ENCODE data around the gene TMED1. TPM values are rescaled to one million over a fixed set of nuclear protein-coding genes. Genes with fewer than 3 reads are reported as not detected.

The TMED1 gene
- total and polyA plus RNA-seq, 2 of the 13 experiments (the other 11 are each of a cell fraction or from before 2014, with no cell fraction given), result 48.3 to 51.8 TPM

- TF ChIP-seq ZBTB4 (CRISPR knock-in tag; IDR thresholded peaks at IDR 0.05; ENCODE audit: borderline replicate concordance) (peak; percentile 87; the same call in 1 of the 2 replicates), TBX2 (CRISPR knock-in tag; IDR thresholded peaks at IDR 0.05; ENCODE audit: borderline replicate concordance) (peak; percentile 65), REXO4 (CRISPR knock-in tag; IDR thresholded peaks at IDR 0.05; ENCODE audit: borderline replicate concordance) (peak; percentile 44; the same call in 1 of the 2 replicates), HMGXB4 (CRISPR knock-in tag; IDR thresholded peaks at IDR 0.05; ENCODE audit: borderline replicate concordance in 1 of 2, low read depth in 1 of 2) (0 out of 4 replicates have a peak, but pooled peaks of 1 of the 2 experiments have one; percentile 1), AHR (CRISPR knock-in tag; IDR thresholded peaks at IDR 0.05) (peak; percentile 81; the same call in 1 of the 2 replicates), NRL (CRISPR knock-in tag; IDR thresholded peaks at IDR 0.05; ENCODE audit: borderline replicate concordance) (no peak; the same call in none of the 2 replicates), ZBTB7B (CRISPR knock-in tag; IDR thresholded peaks at IDR 0.05) (no peak), SOX6 (IDR thresholded peaks at IDR 0.05) (no peak), SOX6 (CRISPR knock-in tag; IDR thresholded peaks at IDR 0.05) (no peak), ZNF10 (CRISPR knock-in tag; IDR thresholded peaks at IDR 0.05; ENCODE audit: borderline replicate concordance, low read depth) (no peak), NBN (conservative IDR thresholded peaks at IDR 0.05) (no peak), CSRNP1 (CRISPR knock-in tag; IDR thresholded peaks at IDR 0.05) (peak; percentile 85; the same call in 1 of the 2 replicates), ZNF747 (CRISPR knock-in tag; IDR thresholded peaks at IDR 0.05; ENCODE audit: borderline replicate concordance) (peak; percentile 31; the same call in 1 of the 2 replicates), ARNT2 (CRISPR knock-in tag; IDR thresholded peaks at IDR 0.05; ENCODE audit: low read depth) (peak; percentile 61), ZBTB38 (CRISPR knock-in tag; IDR thresholded peaks at IDR 0.05) (peak; percentile 99), ZEB1 (IDR thresholded peaks at IDR 0.05; ENCODE audit: insufficient replicate concordance, low read depth) (no peak), ARID5B (CRISPR knock-in tag; IDR thresholded peaks at IDR 0.05) (peak; percentile 14; the same call in 1 of the 2 replicates)
Measured at GRCh38 chr19:10836479-10837330, 693 bp upstream of the TMED1 start (continued).
